ENCODE measurements around the gene KCNJ12. TPM values are rescaled to one million over a fixed set of nuclear protein-coding genes. Genes with fewer than 3 reads are reported as not detected.

The KCNJ12 gene
- total RNA-seq, 4 donors from 2014 or later, result 1.5 to 3.2 (median 2.5) TPM

DNA sequence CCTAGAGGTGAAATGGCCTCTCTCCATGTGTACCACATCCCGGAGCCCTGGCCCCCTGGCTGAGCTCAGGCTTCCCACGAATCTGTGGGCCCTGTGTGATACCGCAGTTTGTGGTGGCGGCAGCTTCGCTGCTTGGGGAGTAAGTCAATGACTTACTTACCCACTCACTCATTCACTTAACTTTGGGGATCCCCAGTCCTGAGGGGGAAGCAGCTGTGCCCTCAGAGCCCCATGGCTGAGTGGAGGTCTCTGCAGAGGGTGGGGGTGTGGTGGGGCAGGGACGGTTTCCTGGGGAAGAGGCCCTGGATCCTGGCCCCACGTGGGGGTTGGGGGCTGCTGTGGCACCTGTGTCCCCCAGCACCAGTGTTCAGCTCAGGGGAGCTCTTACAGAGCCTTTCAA lies 13.2 kb downstream of the KCNJ12 start:
- TF ChIP-seq, protein P1, sequence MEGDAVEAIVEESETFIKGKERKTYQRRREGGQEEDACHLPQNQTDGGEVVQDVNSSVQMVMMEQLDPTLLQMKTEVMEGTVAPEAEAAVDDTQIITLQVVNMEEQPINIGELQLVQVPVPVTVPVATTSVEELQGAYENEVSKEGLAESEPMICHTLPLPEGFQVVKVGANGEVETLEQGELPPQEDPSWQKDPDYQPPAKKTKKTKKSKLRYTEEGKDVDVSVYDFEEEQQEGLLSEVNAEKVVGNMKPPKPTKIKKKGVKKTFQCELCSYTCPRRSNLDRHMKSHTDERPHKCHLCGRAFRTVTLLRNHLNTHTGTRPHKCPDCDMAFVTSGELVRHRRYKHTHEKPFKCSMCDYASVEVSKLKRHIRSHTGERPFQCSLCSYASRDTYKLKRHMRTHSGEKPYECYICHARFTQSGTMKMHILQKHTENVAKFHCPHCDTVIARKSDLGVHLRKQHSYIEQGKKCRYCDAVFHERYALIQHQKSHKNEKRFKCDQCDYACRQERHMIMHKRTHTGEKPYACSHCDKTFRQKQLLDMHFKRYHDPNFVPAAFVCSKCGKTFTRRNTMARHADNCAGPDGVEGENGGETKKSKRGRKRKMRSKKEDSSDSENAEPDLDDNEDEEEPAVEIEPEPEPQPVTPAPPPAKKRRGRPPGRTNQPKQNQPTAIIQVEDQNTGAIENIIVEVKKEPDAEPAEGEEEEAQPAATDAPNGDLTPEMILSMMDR (IDR thresholded peaks at IDR 0.05), result no peak
- ATAC-seq (ENCODE audit: low FRiP score) (no peak), DNase-seq (ENCODE audit: low spot score) (no peak)

DNA sequence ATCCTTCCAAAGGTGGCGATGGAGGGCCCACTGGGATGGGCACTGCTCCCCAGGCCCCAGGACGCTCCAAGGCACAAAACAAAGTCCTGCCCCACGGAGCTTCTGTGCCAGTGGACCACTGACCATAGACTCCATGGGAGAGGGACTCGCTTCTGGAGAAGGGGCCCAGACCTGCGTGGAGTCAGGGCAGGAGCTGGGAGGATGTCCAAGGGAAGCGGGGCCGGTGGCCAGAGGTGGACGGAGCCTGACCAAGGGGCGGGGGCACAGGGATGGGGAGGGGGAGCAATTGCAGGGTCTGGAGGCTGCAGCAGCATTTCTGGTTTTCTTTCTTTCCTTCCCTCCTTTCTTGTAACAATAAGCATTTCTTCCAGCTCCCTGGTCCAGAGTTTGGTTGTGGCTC lies 14.1 kb downstream of the KCNJ12 start:
- DNase-seq (ENCODE audit: low spot score), result no peak
- TF ChIP-seq, protein P1 (IDR thresholded peaks at IDR 0.05), result no peak
- ATAC-seq (ENCODE audit: low FRiP score), result no peak

GRCh38 chr17:21392266-21392665 lies 16.1 kb downstream of the KCNJ12 start:
- DNase-seq (ENCODE audit: low spot score) (no peak), ATAC-seq (ENCODE audit: low FRiP score) (no peak)
- TF ChIP-seq, protein P1 (IDR thresholded peaks at IDR 0.05), result no peak

DNA sequence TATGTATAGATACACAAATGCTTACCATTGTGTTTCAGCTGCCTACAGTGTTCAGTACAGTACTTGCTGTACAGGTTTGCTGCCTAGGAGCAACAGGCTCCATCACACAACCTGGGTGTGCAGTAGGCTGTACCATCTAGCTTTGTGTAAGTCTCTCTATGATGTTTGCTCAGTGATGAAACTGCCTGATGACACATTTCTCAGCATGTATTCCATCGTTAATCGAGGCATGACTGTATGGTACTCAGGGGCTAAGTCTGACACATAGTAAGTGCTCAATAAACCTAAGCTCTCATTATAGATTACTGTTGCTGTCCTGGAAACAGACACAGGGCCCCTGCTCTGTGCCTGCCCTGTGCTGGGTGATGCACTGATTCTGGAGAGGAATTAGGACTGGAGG lies 18.1 kb downstream of the KCNJ12 start:
- no peak for ATAC-seq (ENCODE audit: low FRiP score)
- DNase-seq (ENCODE audit: low spot score), result no peak
- TF ChIP-seq, protein P1 (IDR thresholded peaks at IDR 0.05), result no peak

- ATAC-seq (ENCODE audit: low FRiP score), result no peak
- TF ChIP-seq, protein P1 (IDR thresholded peaks at IDR 0.05), result no peak
- no peak for DNase-seq (ENCODE audit: low spot score)
These were observed 19.6 kb downstream of the KCNJ12 start for GRCh38 chr17:21395764-21396163.

DNA sequence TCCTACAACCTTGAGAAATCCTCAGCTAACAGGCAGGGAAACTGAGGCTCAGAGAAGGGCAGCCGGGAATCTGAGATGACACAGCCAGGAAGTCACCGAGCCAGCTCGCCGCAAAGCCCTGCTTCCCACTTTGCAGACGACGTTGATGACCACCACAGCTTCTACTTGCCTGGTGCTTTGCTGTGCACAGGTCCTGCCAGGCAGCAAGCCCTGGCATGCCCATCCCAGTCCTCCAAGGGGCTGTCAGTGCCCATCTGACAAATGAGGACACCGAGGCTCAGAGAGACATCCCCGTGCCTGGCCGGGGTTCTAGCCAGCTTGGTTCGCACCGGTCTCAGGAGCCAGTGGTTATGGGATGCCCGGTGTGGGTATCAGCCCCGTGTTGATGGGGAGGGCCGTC lies 20.1 kb downstream of the KCNJ12 start:
- DNase-seq (ENCODE audit: low spot score) (no peak), ATAC-seq (ENCODE audit: low FRiP score) (no peak)
- TF ChIP-seq, protein P1 (IDR thresholded peaks at IDR 0.05), result no peak

DNA sequence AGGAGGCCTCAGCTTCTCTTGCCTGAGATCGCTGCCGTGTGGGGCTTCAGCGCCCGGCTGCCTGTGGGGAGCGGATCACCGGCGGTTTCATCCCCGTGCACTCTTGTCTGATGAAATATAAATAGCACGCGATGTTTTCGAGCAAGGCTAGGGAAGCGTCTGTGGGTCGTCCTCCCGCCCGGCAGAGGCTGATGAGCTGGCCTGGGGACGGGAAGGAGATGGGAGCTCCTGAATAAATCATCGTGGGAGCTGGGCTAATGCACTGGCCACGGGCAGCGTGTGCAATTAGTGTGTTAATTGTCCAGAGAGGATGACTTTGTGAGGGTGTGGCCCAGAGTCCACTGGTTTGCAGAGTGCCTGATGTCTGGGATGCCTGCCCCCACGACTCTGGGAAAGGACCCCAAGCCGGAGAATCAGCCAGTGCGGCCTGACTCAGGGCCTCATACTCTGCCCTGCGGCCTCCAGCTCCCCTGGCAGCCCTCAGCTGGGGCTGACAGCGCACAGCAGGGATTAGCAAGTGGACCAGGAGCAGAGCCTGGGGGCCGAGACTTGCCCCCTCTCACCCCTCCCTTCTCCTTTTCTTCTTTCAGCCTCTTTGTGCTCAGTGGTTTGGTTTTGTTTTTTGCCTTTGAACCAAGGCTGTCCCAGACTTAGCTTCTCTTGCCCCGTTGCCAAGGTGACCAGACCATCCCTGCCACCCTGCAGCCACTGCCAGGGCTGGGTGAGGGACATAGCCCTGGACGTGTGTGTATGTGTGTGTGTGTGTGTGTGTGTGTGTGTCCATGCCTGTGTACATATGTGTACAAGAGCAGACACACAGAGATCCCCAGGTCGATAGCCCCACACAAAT lies 21.4 kb downstream of the KCNJ12 start:
- DNase-seq (ENCODE audit: low spot score), result no peak
- TF ChIP-seq, protein P1 (IDR thresholded peaks at IDR 0.05), result no peak
- no peak for ATAC-seq (ENCODE audit: low FRiP score)
